Left kidney (tissue), 8 donors: ENCODE results near the gene PPP1R11. TPM values are rescaled to one million over a fixed set of nuclear protein-coding genes. Genes with fewer than 3 reads are reported as not detected.
"Not testable (repeated sequence)": the region's sequence is repeated elsewhere in the genome, so short reads cannot be mapped to it uniquely, and the experiment has no call there.

ENCODE experiments used
- DNase-seq: peaks from one replicate; pipeline ENCODE4 v3.0.0-alpha.2; 2013
- long read RNA-seq, 8 donors: transcript quantifications; one replicate each; lab custom pipeline, GENCODE V29; 2026
- polyA plus RNA-seq: library from polyadenylated mRNA; unstranded; fragments of 120-200 nt; gene quantifications from one replicate; pipeline ENCODE4 v1.2.1, GENCODE V29; 2013; ENCODE audit not compliant: insufficient read length

PPP1R11 gene
- polyA plus RNA-seq, result 60.1 TPM
- long read RNA-seq, donor 1, transcript PPP1R11-201 (2 exons, 1,723 nt), result minor isoform, 5 of 100 reads
- long read RNA-seq, donor 1, transcript PPP1R11-205 (3 exons, 1,731 nt), result major isoform, 45 of 100 reads
- long read RNA-seq, donor 1, partial matches to known transcripts, result 49 of 100 reads
- long read RNA-seq, donor 1, other reads (novel, unspliced or antisense), result 0 of 100 reads
- long read RNA-seq, donor 2, transcript PPP1R11-205 (3 exons, 1,731 nt), result major isoform, 33 of 69 reads
- long read RNA-seq, donor 2, partial matches to known transcripts, result 34 of 69 reads
- long read RNA-seq, donor 2, other reads (novel, unspliced or antisense), result 0 of 69 reads
- long read RNA-seq, donor 3, transcript PPP1R11-205 (3 exons, 1,731 nt), result major isoform, 21 of 31 reads
- long read RNA-seq, donor 3, partial matches to known transcripts, result 8 of 31 reads
- long read RNA-seq, donor 3, other reads (novel, unspliced or antisense), result 0 of 31 reads
- long read RNA-seq, donor 4, partial matches to known transcripts, result 0 of 4 reads
- long read RNA-seq, donor 4, other reads (novel, unspliced or antisense), result 0 of 4 reads
- long read RNA-seq, donor 5, transcript PPP1R11-201 (2 exons, 1,723 nt), result minor isoform, 5 of 81 reads
- long read RNA-seq, donor 5, transcript PPP1R11-205 (3 exons, 1,731 nt), result major isoform, 49 of 81 reads
- long read RNA-seq, donor 5, partial matches to known transcripts, result 27 of 81 reads
- long read RNA-seq, donor 5, other reads (novel, unspliced or antisense), result 0 of 81 reads
- long read RNA-seq, donor 6, transcript PPP1R11-205 (3 exons, 1,731 nt), result major isoform, 33 of 58 reads
- long read RNA-seq, donor 6, partial matches to known transcripts, result 22 of 58 reads
- long read RNA-seq, donor 6, other reads (novel, unspliced or antisense), result 0 of 58 reads
- long read RNA-seq, donor 7, transcript PPP1R11-205 (3 exons, 1,731 nt), result major isoform, 50 of 90 reads
- long read RNA-seq, donor 7, partial matches to known transcripts, result 36 of 90 reads
- long read RNA-seq, donor 7, other reads (novel, unspliced or antisense), result 0 of 90 reads
- long read RNA-seq, donor 8, transcript PPP1R11-205 (3 exons, 1,731 nt), result major isoform, 21 of 23 reads
- long read RNA-seq, donor 8, partial matches to known transcripts, result 0 of 23 reads
- long read RNA-seq, donor 8, other reads (novel, unspliced or antisense), result 0 of 23 reads

GRCh38 chr6:30066577-30067459, at the start of gene PPP1R11:
TSS of gene PPP1R11 (plus strand) at chr6:30067198. CDS start at chr6:30067411, 213 bp downstream.
- DNase-seq, result peak; percentile 99

- no peak for DNase-seq
Measured at GRCh38 chr6:30019819-30020218, 47.2 kb upstream of the PPP1R11 start.

- DNase-seq, result no peak
Measured at GRCh38 chr6:30020626-30021025, 46.4 kb upstream of the PPP1R11 start.

- DNase-seq, result no peak
Measured at GRCh38 chr6:30022189-30022588, 44.8 kb upstream of the PPP1R11 start.

GRCh38 chr6:30022712-30023111, 44.3 kb upstream of the PPP1R11 start:
- not testable (repeated sequence) for DNase-seq

GRCh38 chr6:30025186-30025585, 41.8 kb upstream of the PPP1R11 start:
- no peak for DNase-seq

- no peak for DNase-seq
Measured at GRCh38 chr6:30029588-30029987, 37.4 kb upstream of the PPP1R11 start.

GRCh38 chr6:30031381-30031780, 35.6 kb upstream of the PPP1R11 start:
- no peak for DNase-seq

GRCh38 chr6:30033440-30033839, 33.6 kb upstream of the PPP1R11 start:
- DNase-seq, result not testable (repeated sequence)

GRCh38 chr6:30035784-30036183, 31.2 kb upstream of the PPP1R11 start:
- no peak for DNase-seq

GRCh38 chr6:30037182-30037788, 29.7 kb upstream of the PPP1R11 start:
- DNase-seq, result no peak

GRCh38 chr6:30041221-30041620, 25.8 kb upstream of the PPP1R11 start:
- no peak for DNase-seq

- DNase-seq, result no peak
Measured at GRCh38 chr6:30041821-30042220, 25.2 kb upstream of the PPP1R11 start.

- no peak for DNase-seq
Measured at GRCh38 chr6:30042476-30042875, 24.5 kb upstream of the PPP1R11 start.

- DNase-seq, result no peak
Measured at GRCh38 chr6:30042914-30043313, 24.1 kb upstream of the PPP1R11 start.

GRCh38 chr6:30043744-30044143, 23.3 kb upstream of the PPP1R11 start:
- no peak for DNase-seq

GRCh38 chr6:30044630-30045029, 22.4 kb upstream of the PPP1R11 start:
- no peak for DNase-seq

GRCh38 chr6:30047220-30047619, 19.8 kb upstream of the PPP1R11 start:
- no peak for DNase-seq

GRCh38 chr6:30053682-30054081, 13.3 kb upstream of the PPP1R11 start:
- DNase-seq, result no peak

- no peak for DNase-seq
Measured at GRCh38 chr6:30055513-30055912, 11.5 kb upstream of the PPP1R11 start.

GRCh38 chr6:30060606-30061091, 6.3 kb upstream of the PPP1R11 start:
- no peak for DNase-seq
